A549 (cell line): ENCODE measurements around the gene DDX39B.

ENCODE experiments used
- CTCF ChIP-seq: fragments of >200 bp; sonication (Bioruptor Twin); formaldehyde crosslinking; IDR thresholded peaks from 3 replicates; pipeline ENCODE4 v1.5.1; 2016
- GATA3 ChIP-seq: IDR thresholded peaks from 2 replicates; pipeline ENCODE4 v1.6.1; 2012; ENCODE audit warnings: borderline replicate concordance
- POLR2A ChIP-seq: IDR thresholded peaks from 2 replicates; pipeline ENCODE4 v1.6.1; 2012; ENCODE audit warnings: mild to moderate bottlenecking, low read length
- RNF2 ChIP-seq: fragments of 200-600 bp; sonication (generic); IDR thresholded peaks from 2 replicates; pipeline ENCODE4 v1.6.1; 2016; ENCODE audit warnings: low read depth, mild to moderate bottlenecking, antibody characterized with exemption, moderate library complexity, borderline replicate concordance

GRCh38 chr6:31528307-31528777 is 13.5 kb downstream of the DDX39B start:
- TF ChIP-seq CTCF = no peak
- TF ChIP-seq RNF2 = no peak
- no peak for TF ChIP-seq GATA3
- no peak for TF ChIP-seq POLR2A
